ENCODE data around the gene FUCA2. TPM values are rescaled to one million over a fixed set of nuclear protein-coding genes. Genes with fewer than 3 reads are reported as not detected.

Gene FUCA2
- total and polyA plus RNA-seq, 2 of the 8 experiments (the other 6 are each of a cell fraction or from before 2014, with no cell fraction given) = 24.2 to 47.2 TPM

DNA sequence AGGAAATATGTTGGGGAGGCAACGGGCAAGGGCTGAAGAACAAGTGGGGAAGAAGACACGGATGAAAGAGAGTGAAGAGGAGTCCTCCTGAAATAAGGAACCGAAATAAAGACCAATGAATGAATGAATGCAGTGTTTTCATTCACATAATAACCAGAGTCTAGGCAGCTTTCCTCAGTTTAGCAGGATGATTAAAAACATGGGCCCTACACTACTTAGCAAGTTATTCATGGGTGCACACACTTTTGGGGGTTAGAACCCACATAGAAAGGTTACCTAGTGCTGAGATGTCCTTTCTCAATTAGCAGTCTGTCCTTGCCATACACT lies 5.9 kb upstream of the FUCA2 start:
- CTCF ChIA-PET (ENCODE audit: partially characterized antibody) = interaction anchor here (7.5 kb wide), 1 partner anchor 19 kb away, joined by 77 read pairs; no protein-coding TSS in a partner anchor
- H2BK120ac ChIP-seq (replicated peaks; ENCODE audit: low read depth, low read length) = no peak overlapping the region
- H2AK5ac ChIP-seq (ENCODE audit: low read depth, low read length) = no peak overlapping the region
- no peak for FAIRE-seq
- no peak overlapping the region for H4K8ac ChIP-seq (ENCODE audit: extremely low read depth, insufficient read depth, low read length)
- no peaks in the 10 kb centered on the region for H3K79me1 ChIP-seq (ENCODE audit: low read depth, low read length)
- H3K4me2 ChIP-seq (ENCODE audit: insufficient read depth in 1 of 2, low read depth in 2 of 2, low read length in 2 of 2) = 0 out of 4 replicates have a peak overlapping the region, but pooled peaks of 1 of the 2 experiments have one; percentile 6
- WGBS, 2 experiments (ENCODE audit: extremely low coverage in 1 of 2, insufficient coverage in 1 of 2, insufficient read length in 1 of 2, insufficient replicate concordance in 2 of 2, low coverage in 1 of 2, low lambda C conversion rate in 2 of 2, missing lambda C conversion rate in 1 of 2) = 52% methylated on average over 3 of the region's 3 CpGs; no CpG with 5 or more reads in 1 of the 2 experiments
- no peaks in the 10 kb centered on the region for H3K79me2 ChIP-seq (ENCODE audit: control insufficient read depth in 1 of 2, insufficient read depth in 2 of 2, low read length in 2 of 2)
- H2BK5ac ChIP-seq (ENCODE audit: low read depth, low read length) = no peak overlapping the region
- H3K18ac ChIP-seq (ENCODE audit: extremely low read depth, low read length) = no peak overlapping the region
- no peak overlapping the region for H3K4me3 ChIP-seq (ENCODE audit: extremely low read depth in 1 of 4, insufficient read depth in 2 of 4, low read depth in 3 of 4, low read length in 4 of 4)
- no peak overlapping the region for H2AFZ ChIP-seq (ENCODE audit: low read length)
- H2BK15ac ChIP-seq (ENCODE audit: low read length) = no peak overlapping the region; the same call in 1 of the 2 replicates
- POLR2A ChIA-PET (ENCODE audit: partially characterized antibody) = interaction anchor here (1.2 kb wide), 1 partner anchor 19 kb away, joined by 3 read pairs; no protein-coding TSS in a partner anchor
- H3K56ac ChIP-seq (replicated peaks; ENCODE audit: insufficient read length, low read depth, low read length) = no peak overlapping the region
- no peak overlapping the region for H3K4ac ChIP-seq (replicated peaks; ENCODE audit: insufficient read length, low read depth, low read length)
- H3K9ac ChIP-seq (replicated peaks in 1 of 4; ENCODE audit: extremely low read depth in 1 of 4, low read depth in 3 of 4, low read length in 3 of 4) = no peak overlapping the region
- DNase-seq (ENCODE audit: low read depth in 1 of 2, low spot score in 2 of 2) = no peak
- H2BK12ac ChIP-seq (ENCODE audit: low read depth, low read length) = no peak overlapping the region
- no peak overlapping the region for H3K27ac ChIP-seq (ENCODE audit: low read depth, low read length)
- H3K9me3 ChIP-seq (ENCODE audit: insufficient read depth in 2 of 2, low read depth in 1 of 2, low read length in 1 of 2) = no peaks in the 10 kb centered on the region
- no peak overlapping the region for H3K14ac ChIP-seq (ENCODE audit: insufficient read length)
- H3K23ac ChIP-seq (ENCODE audit: insufficient read length) = no peak overlapping the region
- H3K4me1 ChIP-seq (replicated peaks in 1 of 4; ENCODE audit: control insufficient read depth in 3 of 4, insufficient read depth in 4 of 4, low read length in 3 of 4) = peaks cover 3 to 12% (median 5%) of the 10 kb centered on the region in 4 experiments; a peak in 6 of 7 replicates
- peaks cover 0 to 9% (median 5%) of the 10 kb centered on the region in 4 experiments; a peak in 3 of 7 replicates for H3K27me3 ChIP-seq (replicated peaks in 1 of 4; ENCODE audit: control insufficient read depth in 3 of 4, extremely low read depth in 1 of 4, insufficient read depth in 3 of 4, low read length in 3 of 4)
- no peak overlapping the region for H2BK20ac ChIP-seq (ENCODE audit: low read length)
- H4K5ac ChIP-seq (ENCODE audit: insufficient read length, low read depth, low read length) = no peak overlapping the region
- no peaks in the 10 kb centered on the region for H3K23me2 ChIP-seq (ENCODE audit: low read depth, low read length)
- no peak overlapping the region for H4K91ac ChIP-seq (replicated peaks; ENCODE audit: insufficient read length, low read length)
- no peaks in the 10 kb centered on the region for H4K20me1 ChIP-seq (replicated peaks in 1 of 2; ENCODE audit: control insufficient read depth in 1 of 2, insufficient read depth in 2 of 2, low read length in 2 of 2)
- no peaks in the 10 kb centered on the region for H3K36me3 ChIP-seq (ENCODE audit: control insufficient read depth in 2 of 4, insufficient read depth in 4 of 4, low read length in 3 of 4)
- TF ChIP-seq JUND (IDR thresholded peaks at IDR 0.05; ENCODE audit: low read length) = no peak
- no peak for TF ChIP-seq GABPA (IDR thresholded peaks at IDR 0.05; ENCODE audit: borderline replicate concordance, insufficient read depth, low read length)
- TF ChIP-seq EGR1 (IDR thresholded peaks at IDR 0.05; ENCODE audit: borderline replicate concordance, low read depth, low read length) = no peak
- TF ChIP-seq CBX5 (IDR thresholded peaks at IDR 0.05; ENCODE audit: low read depth, low read length) = no peak
- no peak for TF ChIP-seq BACH1 (IDR thresholded peaks at IDR 0.05; ENCODE audit: low read length)
- TF ChIP-seq, protein P1, sequence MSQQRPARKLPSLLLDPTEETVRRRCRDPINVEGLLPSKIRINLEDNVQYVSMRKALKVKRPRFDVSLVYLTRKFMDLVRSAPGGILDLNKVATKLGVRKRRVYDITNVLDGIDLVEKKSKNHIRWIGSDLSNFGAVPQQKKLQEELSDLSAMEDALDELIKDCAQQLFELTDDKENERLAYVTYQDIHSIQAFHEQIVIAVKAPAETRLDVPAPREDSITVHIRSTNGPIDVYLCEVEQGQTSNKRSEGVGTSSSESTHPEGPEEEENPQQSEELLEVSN (IDR thresholded peaks at IDR 0.05) = no peak
- no peak for TF ChIP-seq CEBPB (IDR thresholded peaks at IDR 0.05; ENCODE audit: low read depth, low read length)
- TF ChIP-seq POLR2AphosphoS5 (IDR thresholded peaks at IDR 0.05; ENCODE audit: low read depth, low read length) = no peak
- no peak for TF ChIP-seq SIN3A (conservative IDR thresholded peaks at IDR 0.05 in 1 of 2, IDR thresholded peaks at IDR 0.05 in 1 of 2; ENCODE audit: low read depth in 1 of 2, low read length in 2 of 2)
- no peak for TF ChIP-seq ASH2L (IDR thresholded peaks at IDR 0.05; ENCODE audit: low read length)
- no peak for TF ChIP-seq CREB1 (IDR thresholded peaks at IDR 0.05)
- TF ChIP-seq SUZ12 (IDR thresholded peaks at IDR 0.05; ENCODE audit: low read length) = no peak
- no peak for TF ChIP-seq GTF2F1 (IDR thresholded peaks at IDR 0.05; ENCODE audit: borderline replicate concordance, low read depth, low read length)
- no peak for TF ChIP-seq KDM5A (IDR thresholded peaks at IDR 0.05; ENCODE audit: low read length)
- no peak for TF ChIP-seq SP4 (IDR thresholded peaks at IDR 0.05; ENCODE audit: low read length)
- no peak for TF ChIP-seq TBP (IDR thresholded peaks at IDR 0.05; ENCODE audit: low read depth, low read length)

Data from H1 (cell line).